HL-60 (cell line): ENCODE data around the gene BMP7.
"Not testable (repeated sequence)": the region's sequence is repeated elsewhere in the genome, so short reads cannot be mapped to it uniquely, and the experiment has no call there.

Experiments
- DNase-seq, 2 experiments: peaks; one replicate each; pipeline ENCODE4 v3.0.0-alpha.2; 2010 to 2020; ENCODE audit warnings: low read depth in 1 of 2, low spot score in 1 of 2
- H3K27ac ChIP-seq: fragments of 250-450 bp; sonication (Bioruptor Pico); replicated peaks from 2 replicates; pipeline ENCODE4 v1.5.1; 2020; ENCODE audit warnings: mild to moderate bottlenecking, moderate library complexity
- H3K27me3 ChIP-seq: fragments of 250-450 bp; sonication (Bioruptor Pico); 2 replicates; pipeline ENCODE4 v1.5.1; 2021; ENCODE audit warnings: mild to moderate bottlenecking, moderate library complexity; ENCODE audit not compliant: insufficient read depth, poor library complexity, severe bottlenecking
- H3K4me3 ChIP-seq: replicated peaks from 2 replicates; pipeline ENCODE4 v1.5.1; 2011; ENCODE audit warnings: mild to moderate bottlenecking, control low read depth, low read length; ENCODE audit not compliant: insufficient read depth
- CTCF ChIP-seq: IDR thresholded peaks from one replicate; pipeline ENCODE4 v1.5.1; 2011; ENCODE audit warnings: low read length, control low read depth, inconsistent platforms; ENCODE audit not compliant: insufficient read depth
- GABPA ChIP-seq: IDR thresholded peaks from 2 replicates; pipeline ENCODE4 v1.6.1; 2012; ENCODE audit warnings: low read depth
- POLR2AphosphoS5 ChIP-seq: IDR thresholded peaks from 2 replicates; pipeline ENCODE4 v1.6.1; 2012; ENCODE audit warnings: low read depth
- REST ChIP-seq: IDR thresholded peaks from 2 replicates; pipeline ENCODE4 v1.6.1; 2012; ENCODE audit warnings: low read depth; ENCODE audit not compliant: insufficient replicate concordance
- SPI1 ChIP-seq: IDR thresholded peaks from 2 replicates; pipeline ENCODE4 v1.6.1; 2012; ENCODE audit warnings: low read depth, mild to moderate bottlenecking, borderline replicate concordance

The BMP7 gene

GRCh38 chr20:57242414-57242813, 24.0 kb downstream of the BMP7 start:
- H3K27me3 ChIP-seq, result no peaks in the 10 kb centered on the region
- TF ChIP-seq REST (no peak), GABPA (no peak), POLR2AphosphoS5 (no peak), CTCF (no peak), SPI1 (no peak)
- H3K4me3 ChIP-seq, result no peak overlapping the region
- no peak overlapping the region for H3K27ac ChIP-seq
- no peak for DNase-seq

GRCh38 chr20:57241363-57241991, 25.0 kb downstream of the BMP7 start:
- TF ChIP-seq REST (no peak), SPI1 (no peak), POLR2AphosphoS5 (no peak), CTCF (no peak), GABPA (no peak)
- no peak overlapping the region for H3K27ac ChIP-seq

GRCh38 chr20:57240581-57241362, 25.7 kb downstream of the BMP7 start:
- Histone ChIP-seq H3K4me3 (no peak overlapping the region), H3K27me3 (peaks cover 4% of the 10 kb centered on the region), H3K27ac (no peak overlapping the region)
- TF ChIP-seq CTCF (no peak), SPI1 (no peak), GABPA (no peak), REST (no peak), POLR2AphosphoS5 (no peak)
- no peak for DNase-seq

More at GRCh38 chr20:57241363-57241991, 25.0 kb downstream of the BMP7 start:
- Histone ChIP-seq H3K27me3 (peaks cover 4% of the 10 kb centered on the region), H3K4me3 (no peak overlapping the region)
- DNase-seq, result no peak

- H3K27me3 ChIP-seq, DNase-seq, H3K4me3 ChIP-seq, H3K27ac ChIP-seq: not testable (repeated sequence)
Measured at GRCh38 chr20:57239725-57240124, 26.7 kb downstream of the BMP7 start.

- not testable (repeated sequence) for H3K27me3 ChIP-seq, H3K27ac ChIP-seq, DNase-seq, H3K4me3 ChIP-seq
Measured at GRCh38 chr20:57239324-57239723, 27.1 kb downstream of the BMP7 start.
